Measurements from ENCODE around the gene PRKN.

Gene PRKN

DNA sequence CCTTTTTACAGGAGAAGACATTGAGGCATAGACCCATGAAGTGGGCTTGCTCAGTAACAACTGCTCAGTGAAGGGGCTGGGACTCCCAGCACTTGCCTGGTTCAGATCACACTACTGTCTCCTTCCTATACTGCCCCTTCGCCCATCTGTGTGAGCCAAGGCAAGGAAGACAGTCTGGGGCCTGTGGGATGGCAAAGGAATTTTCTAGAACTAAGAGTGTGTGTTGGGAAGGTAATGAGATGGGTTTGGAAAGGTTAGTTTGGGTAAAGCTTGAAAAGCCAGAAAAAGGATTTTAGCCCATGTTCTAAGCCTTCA lies 1240.4 kb downstream of the PRKN start:
- TF ChIP-seq, protein P1, sequence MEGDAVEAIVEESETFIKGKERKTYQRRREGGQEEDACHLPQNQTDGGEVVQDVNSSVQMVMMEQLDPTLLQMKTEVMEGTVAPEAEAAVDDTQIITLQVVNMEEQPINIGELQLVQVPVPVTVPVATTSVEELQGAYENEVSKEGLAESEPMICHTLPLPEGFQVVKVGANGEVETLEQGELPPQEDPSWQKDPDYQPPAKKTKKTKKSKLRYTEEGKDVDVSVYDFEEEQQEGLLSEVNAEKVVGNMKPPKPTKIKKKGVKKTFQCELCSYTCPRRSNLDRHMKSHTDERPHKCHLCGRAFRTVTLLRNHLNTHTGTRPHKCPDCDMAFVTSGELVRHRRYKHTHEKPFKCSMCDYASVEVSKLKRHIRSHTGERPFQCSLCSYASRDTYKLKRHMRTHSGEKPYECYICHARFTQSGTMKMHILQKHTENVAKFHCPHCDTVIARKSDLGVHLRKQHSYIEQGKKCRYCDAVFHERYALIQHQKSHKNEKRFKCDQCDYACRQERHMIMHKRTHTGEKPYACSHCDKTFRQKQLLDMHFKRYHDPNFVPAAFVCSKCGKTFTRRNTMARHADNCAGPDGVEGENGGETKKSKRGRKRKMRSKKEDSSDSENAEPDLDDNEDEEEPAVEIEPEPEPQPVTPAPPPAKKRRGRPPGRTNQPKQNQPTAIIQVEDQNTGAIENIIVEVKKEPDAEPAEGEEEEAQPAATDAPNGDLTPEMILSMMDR (IDR thresholded peaks at IDR 0.05; ENCODE audit: low read length), result no peak
- no peak for TF ChIP-seq EZH2 (IDR thresholded peaks at IDR 0.05; ENCODE audit: borderline replicate concordance, low read length)

DNA sequence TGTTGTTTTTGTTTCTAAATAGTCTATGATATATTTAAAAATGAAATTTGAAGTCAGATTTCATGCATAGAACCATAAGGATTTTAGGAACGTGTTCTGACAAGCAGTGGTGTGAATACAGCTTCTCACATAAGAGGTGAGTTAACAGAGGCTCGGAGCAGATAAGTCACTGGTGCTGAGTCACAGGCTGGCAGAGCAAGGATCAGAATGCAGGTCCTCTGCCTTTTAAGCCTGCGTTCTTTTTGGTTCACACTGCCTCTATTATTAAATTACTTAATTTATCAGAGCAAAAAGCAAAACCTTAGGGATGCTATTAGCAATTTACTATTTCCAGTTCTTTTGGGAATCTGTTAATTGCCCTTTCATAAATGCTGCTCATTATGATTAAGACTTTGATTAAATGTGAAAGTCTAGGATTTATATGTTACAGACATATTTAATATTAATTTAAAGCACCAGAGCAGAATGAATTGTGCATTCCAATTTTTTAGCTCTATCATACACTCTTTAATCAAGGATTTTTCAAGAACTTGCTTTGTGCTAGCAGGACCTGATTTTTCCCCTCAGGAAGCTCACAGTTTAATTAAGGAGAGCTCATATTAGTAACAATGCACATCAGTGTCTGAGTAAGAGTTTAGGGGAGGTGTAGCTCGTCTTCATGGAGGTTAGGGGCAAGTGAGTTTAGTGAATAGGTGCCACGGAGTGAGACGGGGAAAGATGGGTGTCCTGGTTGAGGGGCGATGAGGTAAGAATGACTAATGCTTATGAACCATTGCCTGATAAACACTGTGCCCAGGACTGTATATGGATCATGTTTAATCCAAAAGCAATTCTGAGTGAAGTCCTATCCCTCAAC lies 1241.0 kb downstream of the PRKN start:
- TF ChIP-seq, protein P1 (IDR thresholded peaks at IDR 0.05; ENCODE audit: low read length), result no peak
- TF ChIP-seq EZH2 (IDR thresholded peaks at IDR 0.05; ENCODE audit: borderline replicate concordance, low read length), result no peak
- 0 out of 2 replicates have a peak, but pooled peaks cover 3% of the 10 kb centered on the region for H3K27me3 ChIP-seq (ENCODE audit: insufficient read depth, low read length)
- no peaks in the 10 kb centered on the region for H3K9me2 ChIP-seq (ENCODE audit: low read depth, low read length)
- H3K4me1 ChIP-seq (ENCODE audit: insufficient read depth, low read length, severe bottlenecking), result no peaks in the 10 kb centered on the region
- no peak overlapping the region for H3K4me3 ChIP-seq (ENCODE audit: low read depth, low read length, poor library complexity, severe bottlenecking)
- no peak overlapping the region for H3K27ac ChIP-seq (ENCODE audit: low read depth, low read length, poor library complexity, severe bottlenecking)
- H3K36me3 ChIP-seq (ENCODE audit: insufficient read depth, low read length), result no peaks in the 10 kb centered on the region
- H3K4me2 ChIP-seq (ENCODE audit: low read length), result no peak overlapping the region
- H3K9ac ChIP-seq (ENCODE audit: low read length), result no peak overlapping the region
- H3K79me2 ChIP-seq (ENCODE audit: insufficient read depth, low read length), result no peaks in the 10 kb centered on the region
- H4K20me1 ChIP-seq (ENCODE audit: insufficient read depth, low read length), result no peaks in the 10 kb centered on the region
- no peaks in the 10 kb centered on the region for H3F3A ChIP-seq (ENCODE audit: insufficient read depth, low read length)
- H3K9me3 ChIP-seq (ENCODE audit: low read length), result no peaks in the 10 kb centered on the region
- H2AFZ ChIP-seq (ENCODE audit: low read length), result no peak overlapping the region

More for the DNA sequence above, 1240.4 kb downstream of the PRKN start:
- Histone ChIP-seq H3K79me2 (ENCODE audit: insufficient read depth, low read length) (no peaks in the 10 kb centered on the region), H3F3A (ENCODE audit: insufficient read depth, low read length) (no peaks in the 10 kb centered on the region), H3K9me3 (ENCODE audit: low read length) (no peaks in the 10 kb centered on the region), H3K9ac (ENCODE audit: low read length) (no peak overlapping the region), H3K4me3 (ENCODE audit: low read depth, low read length, poor library complexity, severe bottlenecking) (no peak overlapping the region), H4K20me1 (ENCODE audit: insufficient read depth, low read length) (no peaks in the 10 kb centered on the region), H2AFZ (ENCODE audit: low read length) (no peak overlapping the region), H3K4me1 (ENCODE audit: insufficient read depth, low read length, severe bottlenecking) (no peaks in the 10 kb centered on the region), H3K9me2 (ENCODE audit: low read depth, low read length) (no peaks in the 10 kb centered on the region), H3K4me2 (ENCODE audit: low read length) (no peak overlapping the region), H3K27me3 (ENCODE audit: insufficient read depth, low read length) (0 out of 2 replicates have a peak, but pooled peaks cover 3% of the 10 kb centered on the region), H3K27ac (ENCODE audit: low read depth, low read length, poor library complexity, severe bottlenecking) (no peak overlapping the region), H3K36me3 (ENCODE audit: insufficient read depth, low read length) (no peaks in the 10 kb centered on the region)

DNA sequence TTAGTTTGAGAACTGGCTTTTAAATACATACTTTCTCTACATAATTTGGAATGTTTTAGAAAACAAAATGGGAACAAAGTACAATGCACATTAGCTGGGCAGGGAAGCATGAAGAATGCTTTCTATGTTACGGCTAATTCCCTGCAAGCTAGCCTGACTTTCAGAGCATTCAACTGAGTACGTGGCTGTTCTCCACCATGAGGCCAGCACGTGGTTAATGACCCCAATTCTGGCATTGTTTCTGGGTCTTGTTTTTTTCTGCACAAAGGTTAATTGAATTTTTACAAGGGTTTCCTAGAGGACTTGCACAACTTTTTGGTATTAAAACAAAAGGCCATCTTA lies 1245.1 kb downstream of the PRKN start:
- H3K79me2 ChIP-seq (ENCODE audit: insufficient read depth, low read length), result no peaks in the 10 kb centered on the region
- H3K9me3 ChIP-seq (ENCODE audit: low read length), result no peaks in the 10 kb centered on the region
- no peaks in the 10 kb centered on the region for H3K27me3 ChIP-seq (ENCODE audit: insufficient read depth, low read length)
- TF ChIP-seq, protein P1 (IDR thresholded peaks at IDR 0.05; ENCODE audit: low read length), result no peak
- no peak for TF ChIP-seq EZH2 (IDR thresholded peaks at IDR 0.05; ENCODE audit: borderline replicate concordance, low read length)
- H3K4me2 ChIP-seq (ENCODE audit: low read length), result no peak overlapping the region
- no peaks in the 10 kb centered on the region for H3K36me3 ChIP-seq (ENCODE audit: insufficient read depth, low read length)
- no peak overlapping the region for H3K4me3 ChIP-seq (ENCODE audit: low read depth, low read length, poor library complexity, severe bottlenecking)
- no peaks in the 10 kb centered on the region for H3K9me2 ChIP-seq (ENCODE audit: low read depth, low read length)
- no peaks in the 10 kb centered on the region for H3K4me1 ChIP-seq (ENCODE audit: insufficient read depth, low read length, severe bottlenecking)
- no peaks in the 10 kb centered on the region for H4K20me1 ChIP-seq (ENCODE audit: insufficient read depth, low read length)
- no peak overlapping the region for H3K27ac ChIP-seq (ENCODE audit: low read depth, low read length, poor library complexity, severe bottlenecking)
- no peak overlapping the region for H3K9ac ChIP-seq (ENCODE audit: low read length)
- H3F3A ChIP-seq (ENCODE audit: insufficient read depth, low read length), result no peaks in the 10 kb centered on the region
- no peak overlapping the region for H2AFZ ChIP-seq (ENCODE audit: low read length)

Measured in OCI-LY1 (cell line).